CD4-positive, alpha-beta T cell treated with Interleukin-17A for 1 hour (primary cell): ENCODE measurements around the gene SLC22A2.
"Not testable (repeated sequence)": the region's sequence is repeated elsewhere in the genome, so short reads cannot be mapped to it uniquely, and the experiment has no call there.

Experiments
- DNase-seq: peaks from one replicate; pipeline ENCODE4 v3.0.0-alpha.2; 2020

Gene SLC22A2

DNA sequence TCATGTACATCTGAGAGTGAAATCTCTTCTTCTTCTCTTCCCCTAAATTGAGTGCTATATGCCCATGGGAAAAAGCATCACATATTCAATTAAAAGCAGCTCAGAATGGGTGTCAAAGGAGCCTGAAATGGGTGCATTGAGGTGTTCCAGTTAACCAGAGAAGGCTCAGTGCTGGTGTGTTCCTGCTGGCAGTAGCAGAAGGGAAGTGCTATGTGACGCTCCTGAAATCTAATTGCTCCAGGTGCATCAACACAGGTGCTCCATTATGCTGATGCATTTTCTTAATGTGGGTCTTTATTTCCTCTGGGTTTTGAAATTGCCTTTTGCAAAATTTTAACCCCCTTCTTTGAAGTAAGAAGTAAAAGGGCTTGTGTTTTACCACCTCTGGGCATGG lies 17.9 kb downstream of the SLC22A2 start:
- no peak for DNase-seq

DNA sequence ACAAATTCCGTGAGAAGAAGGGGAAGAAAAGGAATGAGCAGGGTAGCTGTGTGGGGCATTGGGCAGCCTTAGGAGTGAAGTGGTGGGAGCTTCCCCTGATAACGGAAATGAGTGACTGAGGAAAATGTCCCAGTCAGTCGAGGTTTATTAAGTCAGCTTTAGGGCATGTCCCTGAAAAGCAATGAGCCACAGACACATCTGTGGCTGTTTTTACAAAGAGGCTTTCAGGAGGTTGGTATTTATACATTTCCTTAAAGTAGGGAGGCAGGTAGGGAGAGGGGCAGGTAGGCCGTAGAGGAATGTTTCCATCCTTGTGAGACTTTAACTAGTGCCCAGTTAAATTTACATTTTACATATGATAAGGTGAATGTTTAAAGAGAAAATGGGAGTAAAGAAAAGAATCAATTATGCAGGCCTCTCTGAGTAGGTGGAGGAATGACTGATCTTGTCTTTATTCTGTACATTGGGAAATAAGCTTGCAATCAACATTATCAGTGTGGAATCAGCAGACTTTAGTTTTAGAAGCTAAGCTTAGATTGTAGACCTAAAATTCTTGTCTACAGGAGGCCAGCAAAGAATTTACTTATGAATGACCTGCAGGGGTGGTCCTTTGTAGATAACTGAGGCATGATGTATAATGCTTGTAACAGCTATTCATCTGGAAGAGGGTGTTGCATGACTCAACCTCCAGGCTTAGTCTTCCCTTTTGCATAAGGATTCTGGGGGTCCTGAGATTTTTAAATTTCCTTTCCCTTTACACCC lies 18.5 kb downstream of the SLC22A2 start:
- DNase-seq = no peak

- no peak for DNase-seq
Observed at GRCh38 chr6:160238761-160239751, 19.6 kb downstream of the SLC22A2 start.

DNA sequence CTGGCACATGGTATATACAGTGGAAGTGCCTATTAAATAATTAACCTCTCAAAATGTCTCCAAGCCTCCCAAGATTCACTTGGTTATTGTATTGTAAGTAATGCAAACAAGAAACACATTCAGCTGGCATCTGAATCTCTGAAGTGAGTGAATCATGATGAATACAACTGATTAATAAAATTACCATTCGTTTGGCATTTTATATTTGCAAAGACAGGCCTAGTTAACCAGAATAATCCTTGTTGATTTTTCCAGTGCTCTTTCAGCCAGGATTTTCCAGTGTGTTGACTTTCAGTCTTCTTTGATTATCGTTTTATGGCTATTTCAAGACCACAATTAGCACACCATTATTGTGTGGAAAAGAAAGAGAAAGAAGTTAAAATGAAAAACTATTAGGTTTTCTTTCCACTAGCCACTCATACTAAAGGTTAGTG lies 20.3 kb downstream of the SLC22A2 start:
- DNase-seq = no peak

DNA sequence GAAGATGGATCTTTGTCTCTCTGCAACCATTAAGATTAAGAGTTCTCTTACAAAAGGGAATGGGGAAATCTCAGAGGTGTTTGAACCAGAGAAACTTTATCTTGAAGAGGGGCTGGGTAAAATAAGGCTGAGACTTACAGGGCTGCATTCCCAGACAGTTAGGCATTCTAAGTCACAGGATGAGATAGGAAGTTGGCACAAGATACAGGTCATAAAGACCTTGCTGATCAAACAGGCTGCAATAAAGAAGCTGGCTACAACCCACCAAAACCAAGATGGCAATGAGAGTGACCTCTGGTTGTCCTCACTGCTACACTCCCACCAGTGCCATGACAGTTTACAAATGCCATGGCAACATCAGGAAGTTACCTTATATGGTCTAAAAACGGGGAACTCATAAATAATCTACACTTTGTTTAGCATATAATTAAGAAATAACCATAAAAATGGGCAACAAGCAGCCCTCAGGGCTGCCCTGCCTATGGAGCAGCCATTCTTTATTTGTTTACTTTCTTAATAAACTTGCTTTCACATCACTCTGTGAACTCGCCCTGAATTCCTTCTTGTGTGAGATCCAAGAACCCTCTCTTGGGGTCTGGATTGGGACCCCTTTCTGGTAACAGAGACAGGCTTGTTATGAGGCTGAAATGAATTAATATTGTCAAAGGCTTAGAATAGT lies 20.9 kb downstream of the SLC22A2 start:
- not testable (repeated sequence) for DNase-seq

DNA sequence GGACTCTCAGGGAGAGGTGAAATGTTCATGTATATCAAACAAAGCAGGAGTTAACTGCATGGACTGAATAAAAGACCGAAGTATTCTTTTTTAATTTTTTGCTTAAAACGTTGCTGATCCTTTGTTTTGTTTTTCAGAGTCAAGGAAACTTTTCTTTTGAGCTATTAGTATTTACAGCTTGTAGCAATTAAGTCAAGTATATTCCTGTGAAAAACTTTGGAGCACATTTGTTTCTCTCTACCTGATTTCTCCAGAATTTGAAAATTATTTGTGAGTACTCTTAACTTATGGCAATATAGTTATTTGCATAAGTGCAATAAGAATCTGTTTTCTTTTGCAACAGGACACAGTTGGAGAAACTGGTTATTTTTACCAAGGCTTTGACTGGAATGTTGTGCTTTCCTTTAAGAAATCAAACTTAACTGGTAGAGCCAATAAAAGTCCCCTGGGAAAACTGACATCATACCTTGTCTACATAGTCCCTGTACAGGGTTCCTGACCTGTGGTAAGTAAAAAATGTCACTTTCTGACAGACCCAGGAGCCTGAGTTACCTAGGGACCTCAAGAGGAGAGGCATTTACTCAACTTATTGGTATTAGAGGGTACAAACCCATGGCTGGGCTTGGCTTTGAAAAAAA lies 22.3 kb downstream of the SLC22A2 start:
- DNase-seq = not testable (repeated sequence)

GRCh38 chr6:160233950-160234640 lies 24.5 kb downstream of the SLC22A2 start:
- not testable (repeated sequence) for DNase-seq

- no peak for DNase-seq
Observed at GRCh38 chr6:160227769-160228161, 30.9 kb downstream of the SLC22A2 start.

DNA sequence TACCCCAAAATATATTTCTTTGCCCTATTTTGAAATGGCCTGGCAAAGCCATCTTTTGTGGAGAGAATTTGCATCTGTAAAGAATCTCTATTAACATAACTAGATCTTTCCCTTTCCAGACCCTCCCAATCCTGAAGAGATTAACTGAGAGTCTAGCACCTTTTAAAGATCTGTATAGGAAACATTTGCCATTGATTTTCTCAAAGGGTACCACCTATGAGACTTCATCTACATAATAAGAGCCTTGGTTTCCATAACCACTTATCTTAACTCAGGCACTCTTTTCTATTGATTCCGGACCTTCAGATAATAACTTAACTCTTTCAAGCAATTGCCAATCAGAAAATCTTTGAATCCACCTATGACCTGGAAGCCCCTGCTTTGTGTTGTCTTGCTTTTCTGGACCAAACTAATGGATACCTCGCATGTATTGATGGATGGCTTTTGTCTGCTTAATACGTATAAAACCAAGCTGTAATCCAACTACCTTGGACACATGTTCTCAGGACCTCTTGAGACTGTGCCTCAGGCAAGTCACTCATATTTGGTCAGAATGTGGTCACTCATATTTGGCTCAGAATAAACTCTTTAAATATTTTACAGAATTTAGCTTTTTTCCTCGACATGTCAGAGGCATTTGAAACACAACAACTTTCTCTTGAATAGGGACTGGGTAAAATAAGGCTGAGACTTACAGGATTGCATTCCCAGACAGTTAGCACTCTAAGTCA lies 31.4 kb downstream of the SLC22A2 start:
- no peak for DNase-seq

DNA sequence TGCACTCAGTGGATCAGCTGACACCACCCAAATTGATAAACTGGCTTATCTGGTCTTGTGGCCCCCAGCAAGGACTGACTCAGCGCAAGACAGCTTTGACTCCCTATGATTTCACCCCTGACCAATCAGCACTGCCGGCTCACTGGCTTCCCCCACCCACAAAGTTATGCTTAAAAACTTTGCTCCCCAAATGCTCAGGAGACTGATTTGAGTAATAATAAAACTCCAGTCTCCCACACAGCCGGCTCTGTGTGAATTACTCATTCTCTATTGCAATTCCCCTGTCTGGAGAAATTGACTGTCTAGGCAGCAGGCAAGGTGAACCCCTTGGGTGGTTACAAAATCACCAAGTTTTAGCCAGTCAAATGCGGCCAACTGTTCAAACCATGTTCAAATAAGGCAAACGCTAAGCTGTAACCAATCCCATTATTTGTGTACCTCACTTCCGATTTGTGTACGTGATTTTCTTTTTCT lies 32.5 kb downstream of the SLC22A2 start:
- no peak for DNase-seq

DNA sequence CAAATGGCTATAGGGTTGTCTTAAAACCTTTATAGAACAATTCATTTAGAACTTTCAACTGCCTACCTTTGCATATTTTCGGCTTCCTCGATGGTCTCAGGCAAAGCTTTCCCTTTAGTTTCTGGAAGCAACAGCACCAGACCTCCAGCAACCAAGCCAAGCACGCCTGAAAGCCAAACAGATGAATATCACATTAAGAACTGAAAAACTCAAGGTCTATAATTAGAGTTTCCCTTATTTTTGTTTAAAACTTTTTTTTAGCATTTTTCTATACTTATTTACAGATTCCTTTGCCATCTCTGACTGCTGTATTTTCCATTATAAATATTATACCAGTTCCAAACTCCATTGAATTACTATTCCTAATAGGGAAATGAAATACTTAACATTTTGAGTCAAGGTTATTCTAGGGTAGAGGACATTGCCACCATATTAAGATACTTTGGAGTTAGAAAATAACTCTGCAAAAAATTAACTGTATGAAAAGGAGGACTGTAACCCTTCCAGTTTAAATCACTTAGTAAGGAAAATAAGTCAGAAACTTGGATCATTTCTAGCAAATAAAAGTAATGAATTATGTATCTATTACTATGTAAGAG lies 33.9 kb downstream of the SLC22A2 start:
- DNase-seq = no peak

DNA sequence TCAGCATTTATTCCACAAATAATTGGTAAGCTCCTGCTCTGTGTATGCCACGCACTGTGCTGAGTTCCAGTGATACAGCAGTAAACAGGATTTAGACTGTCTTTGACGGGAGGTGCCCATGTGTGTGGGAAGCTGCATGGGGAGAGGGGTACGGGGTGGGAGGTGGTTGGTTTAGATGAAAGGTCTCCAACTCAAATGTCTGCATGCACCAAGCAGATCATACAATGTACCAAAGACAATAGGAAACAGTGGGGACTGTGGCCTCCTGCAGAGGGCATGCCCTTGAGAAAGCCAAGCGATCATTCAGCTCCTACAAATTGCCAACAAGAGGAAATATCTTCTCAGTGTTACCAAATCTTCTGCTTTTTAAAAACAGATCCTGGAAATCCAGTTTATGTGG lies 36.1 kb downstream of the SLC22A2 start:
- no peak for DNase-seq

- no peak for DNase-seq
Observed at GRCh38 chr6:160221918-160222317, 36.7 kb downstream of the SLC22A2 start.

DNA sequence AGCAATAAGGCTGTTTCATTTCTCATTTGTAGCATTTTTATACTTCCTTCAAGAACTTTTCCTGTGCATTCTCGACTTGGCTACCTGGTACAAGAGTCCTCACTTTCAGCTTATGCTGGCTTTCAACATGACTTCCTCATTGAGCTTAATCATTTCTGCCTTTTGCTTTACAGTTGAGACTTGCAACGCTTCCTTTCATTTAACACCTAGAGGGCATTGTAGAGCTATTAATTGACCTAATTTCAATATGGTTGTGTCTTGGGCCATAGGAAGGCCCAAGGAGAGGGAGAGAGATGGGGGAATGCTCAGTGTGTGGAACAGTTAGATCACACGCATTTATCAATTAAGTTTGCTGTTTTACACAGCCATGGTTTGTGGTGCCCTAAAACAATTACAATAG lies 37.2 kb downstream of the SLC22A2 start:
- DNase-seq = no peak

GRCh38 chr6:160218810-160219209 lies 39.8 kb downstream of the SLC22A2 start:
- DNase-seq = no peak

GRCh38 chr6:160217863-160218262 lies 40.8 kb downstream of the SLC22A2 start:
- no peak for DNase-seq

DNA sequence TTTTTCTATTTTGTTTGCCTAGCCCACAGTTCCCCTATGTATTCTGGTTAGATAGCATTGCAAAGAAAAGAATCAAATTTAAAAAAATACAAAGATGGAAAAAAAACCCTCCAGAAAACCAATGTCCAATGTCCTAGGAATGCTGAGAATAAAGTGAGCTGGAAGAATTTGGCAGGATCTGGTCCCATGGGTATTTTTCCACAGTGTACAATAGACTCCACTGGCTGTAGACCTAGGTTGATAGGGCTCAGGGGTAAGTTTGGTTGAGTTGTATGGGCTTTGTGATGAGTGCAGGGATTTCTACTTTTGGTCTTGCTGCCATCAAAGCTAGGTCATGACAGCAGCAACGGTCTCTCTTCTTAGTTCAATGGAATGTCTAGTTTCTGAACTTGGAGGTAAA lies 41.5 kb downstream of the SLC22A2 start:
- DNase-seq = no peak

- DNase-seq = no peak
Observed at GRCh38 chr6:160215232-160215631, 43.4 kb downstream of the SLC22A2 start.

GRCh38 chr6:160207618-160208017 lies 51.0 kb downstream of the SLC22A2 start:
- DNase-seq = no peak

GRCh38 chr6:160204710-160205109 lies 53.9 kb downstream of the SLC22A2 start:
- no peak for DNase-seq

GRCh38 chr6:160203953-160204352 lies 54.7 kb downstream of the SLC22A2 start:
- DNase-seq = no peak
